Pancreas (tissue), 10 donors: ENCODE data around the gene R3HDM4. TPM values are rescaled to one million over a fixed set of nuclear protein-coding genes. Genes with fewer than 3 reads are reported as not detected.
A peak's percentile ranks its signal among the peaks of the same experiment; 100 is the strongest.

Experiments used
- ATAC-seq, 4 donors: fragments of 200-7000 bp; cut with Tn5 transposase; one replicate each; pipeline versions ENCODE4 v1.8.0 to v1.9.1; 2020; ENCODE audit warnings: mild to moderate bottlenecking in 4 of 4, moderate library complexity in 4 of 4
- DNase-seq, 6 donors: peaks; one replicate each; pipeline ENCODE4 v3.0.0-alpha.2; 2020
- FAIRE-seq: peaks from 2 replicates; lab custom pipeline; 2012; peaks lifted over from hg19 to GRCh38; lab: Jason Lieb, UNC
- H3K27ac ChIP-seq, 4 donors: fragments of 200-600 bp; sonication (generic); 1 replicate in 3 of 4; 2 replicates in 1 of 4; pipeline versions ENCODE4 v1.5.0 to v1.8.0; 2020
- H3K27me3 ChIP-seq, 4 donors: fragments of 200-600 bp; one replicate each; pipeline ENCODE4 v1.8.0; 2021
- H3K36me3 ChIP-seq, 3 donors: fragments of 200-600 bp; sonication (generic) in 1 of 3; one replicate each; pipeline versions ENCODE4 v1.5.0 to v1.8.0; 2020 to 2021
- H3K4me1 ChIP-seq, 3 donors: fragments of 200-600 bp; one replicate each; pipeline ENCODE4 v1.8.0; 2021
- H3K4me3 ChIP-seq, 4 donors: fragments of 200-600 bp; sonication (generic) in 2 of 4; one replicate each; pipeline versions ENCODE4 v1.5.0 to v1.8.0; 2020 to 2021
- H3K9me3 ChIP-seq, 4 donors: fragments of 200-600 bp; one replicate each; pipeline ENCODE4 v1.8.0; 2021
- CTCF ChIP-seq, 4 donors: fragments of 200-600 bp; sonication (generic) in 3 of 4; IDR thresholded peaks; one replicate each; pipeline versions ENCODE4 v1.5.0 to v1.8.0; 2021; ENCODE audit warnings: antibody characterized with exemption in 4 of 4
- WGBS, 2 donors: extraction: QIAGEN DNeasy Blood & Tissue Kit; methylation state at CpG; one replicate each; pipeline ENCODE4 v1.1.7; 2013; 5-methylcytosine and 5-hydroxymethylcytosine counted together
- intact Hi-C, 3 donors: fragments of 100-400 bp; cut with DNase I; formaldehyde crosslinking; loops; one replicate each; pipeline versions ENCODE4 v1.11.1 to v1.14.2; 2022
- polyA plus RNA-seq, 2 donors: library from polyadenylated mRNA; stranded (reverse); fragments of 200-250 nt; gene quantifications; one replicate each; pipeline ENCODE4 v1.2.3, GENCODE V29; 2013
- total RNA-seq, 6 donors: library from RNA; stranded (reverse); fragmentation: NEBNext Ultra II Directional in 4 of 6; extraction: Animal tissue kit (Norgen Biotek cat#: 25700) in 4 of 6; gene quantifications; one replicate each; pipeline versions ENCODE4 v1.2.1 to v1.2.4, GENCODE V29; 2021 to 2023
- donor health status: healthy with polysubstance abuse.
- donor health status: DM: no; HTN: no; CAD: no; lungs with moderate emphysema.
- donor health status: DM: no; HTN: no; CAD: no.
- donor health status: control.
- donor health status: control.
- donor health status: Bipolar disorder and iron deficiency.
- donor health status: DM: yes; HTN: yes; CAD: no.
- donor health status: DM: no; HTN: no; CAD: no.
- donor health status: DM: no; HTN: no; CAD: no.
- donor health status: DM: yes; HTN: yes; CAD: no.

Gene R3HDM4
- total and polyA plus RNA-seq, 8 donors, result 21.6 to 57.2 (median 31.8) TPM

GRCh38 chr19:861141-861755 lies 51.8 kb downstream of the R3HDM4 start:
- intact Hi-C loops, result loop anchor here in 1 of 3 donors (5.0 to 10.0 kb wide), 2 partner anchors 89 to 124 kb away; partner anchors contain the start of gene WDR18
- 45 to 53% methylated on average over 18 to 33 of the region's 35 CpGs for WGBS, 2 donors
- ATAC-seq (no peak), DNase-seq (peak in 1 of 6 donors; percentile 84), FAIRE-seq (no peak)
- Histone ChIP-seq H3K36me3 (no peaks in the 10 kb centered on the region), H3K9me3 (no peaks in the 10 kb centered on the region), H3K27me3 (no peaks in the 10 kb centered on the region), H3K4me1 (peaks cover 0 to 3% (median 0%) of the 10 kb centered on the region in 3 donors), H3K27ac (no peak overlapping the region), H3K4me3 (peak overlapping the region in 1 of 4 donors; percentile 42)
- no peak for TF ChIP-seq CTCF (IDR thresholded peaks at IDR 0.05)

- Histone ChIP-seq H3K36me3 (no peaks in the 10 kb centered on the region), H3K4me1 (peaks cover 0 to 2% (median 0%) of the 10 kb centered on the region in 3 donors), H3K4me3 (peak within 1 kb of the TSS in 3 of 4 donors; percentile 18 to 42 (median 28)), H3K9me3 (no peaks in the 10 kb centered on the region), H3K27ac (no peak within 1 kb of the TSS), H3K27me3 (no peaks in the 10 kb centered on the region)
- intact Hi-C loops, result no loop called here
- no peak for TF ChIP-seq CTCF (IDR thresholded peaks at IDR 0.05)
- no peak for FAIRE-seq
- peak in 2 of 6 donors; percentile 50 to 76 for DNase-seq
- 47 to 65% methylated on average over 21 to 24 of the region's 24 CpGs for WGBS, 2 donors
- ATAC-seq, result peak in 2 of 4 donors; percentile 1 to 26
These were observed 53.9 kb downstream of the R3HDM4 start, which contains the start of gene CFD for GRCh38 chr19:858868-859843. CFD (plus strand) TSS chr19:859664; CDS start chr19:859690, 26 bp downstream.

GRCh38 chr19:858284-858683 lies 54.7 kb downstream of the R3HDM4 start:
- no peak overlapping the region for H3K4me3 ChIP-seq
- no peaks in the 10 kb centered on the region for H3K36me3 ChIP-seq
- no peak overlapping the region for H3K27ac ChIP-seq
- peaks cover 0 to 1% (median 0%) of the 10 kb centered on the region in 4 donors for H3K27me3 ChIP-seq
- intact Hi-C loops, result no loop called here
- no peak for TF ChIP-seq CTCF (IDR thresholded peaks at IDR 0.05)
- no peak for FAIRE-seq
- no peak for ATAC-seq
- 66 to 80% methylated on average over 9 of the region's 9 CpGs for WGBS, 2 donors
- H3K9me3 ChIP-seq, result no peaks in the 10 kb centered on the region
- peak in 1 of 6 donors; percentile 24 for DNase-seq
- H3K4me1 ChIP-seq, result no peaks in the 10 kb centered on the region

GRCh38 chr19:855566-856120 lies 57.4 kb downstream of the R3HDM4 start:
- intact Hi-C loops, result no loop called here
- H3K9me3 ChIP-seq, result no peaks in the 10 kb centered on the region
- DNase-seq (peak in 1 of 6 donors; percentile 77), ATAC-seq (no peak), FAIRE-seq (no peak)
- no peak overlapping the region for H3K27ac ChIP-seq
- H3K27me3 ChIP-seq, result peaks cover 0 to 7% (median 0%) of the 10 kb centered on the region in 4 donors
- peaks cover 0 to 4% (median 0%) of the 10 kb centered on the region in 3 donors for H3K4me1 ChIP-seq
- no peak overlapping the region for H3K4me3 ChIP-seq
- no peak for TF ChIP-seq CTCF (IDR thresholded peaks at IDR 0.05)
- 56 to 66% methylated on average over 37 to 40 of the region's 40 CpGs for WGBS, 2 donors
- H3K36me3 ChIP-seq, result no peaks in the 10 kb centered on the region
